A673 (cell line): ENCODE measurements around the gene COMTD1. TPM values are rescaled to one million over a fixed set of nuclear protein-coding genes. Genes with fewer than 3 reads are reported as not detected.
"Not testable (repeated sequence)": the region's sequence is repeated elsewhere in the genome, so short reads cannot be mapped to it uniquely, and the experiment has no call there.

ENCODE experiments used
- BruUV-seq: library from RNA; stranded (reverse); fragments of 400-500 nt; replicated peaks from 2 replicates; lab custom pipeline; 2021; lab: Mats Ljungman, UMichigan
- CTCF ChIA-PET: fragments of 300-600 bp; sonication (Branson Sonifier 250); formaldehyde crosslinking; loops from one replicate; lab custom pipeline; 2022; ENCODE audit warnings: antibody characterized with exemption; lab: Charles Lee
- POLR2A ChIA-PET: fragments of 300-600 bp; sonication (Branson Sonifier 250); formaldehyde crosslinking; loops from one replicate; lab custom pipeline; 2022; ENCODE audit warnings: antibody characterized with exemption; ENCODE audit not compliant: low non-redundant PET; lab: Charles Lee
- DNase-seq: peaks from one replicate; pipeline ENCODE4 v3.0.0-alpha.2; 2015; ENCODE audit warnings: low spot score
- H3K27ac ChIP-seq: fragments of 200-600 bp; sonication (generic); 2 replicates; pipeline ENCODE4 v1.5.1; 2016; ENCODE audit warnings: mixed run types, low read depth, mild to moderate bottlenecking, mixed read lengths, antibody characterized with exemption, low read length; ENCODE audit not compliant: poor library complexity, severe bottlenecking
- H3K27me3 ChIP-seq: fragments of 200-600 bp; sonication (generic); replicated peaks from 2 replicates; pipeline ENCODE4 v1.6.1; 2017; ENCODE audit warnings: mixed run types, low read depth, mild to moderate bottlenecking, mixed read lengths, antibody characterized with exemption, low read length; ENCODE audit not compliant: insufficient read depth, poor library complexity
- H3K36me3 ChIP-seq: fragments of 200-600 bp; sonication (generic); 2 replicates; pipeline ENCODE4 v1.6.1; 2016; ENCODE audit warnings: mixed run types, mild to moderate bottlenecking, mixed read lengths, antibody characterized with exemption, low read length; ENCODE audit not compliant: insufficient read depth, poor library complexity, severe bottlenecking
- H3K4me1 ChIP-seq: fragments of 200-600 bp; sonication (generic); 2 replicates; pipeline ENCODE4 v1.6.1; 2017; ENCODE audit warnings: mixed run types, mild to moderate bottlenecking, mixed read lengths, antibody characterized with exemption, low read length; ENCODE audit not compliant: insufficient read depth, poor library complexity, severe bottlenecking
- H3K4me3 ChIP-seq: fragments of 200-600 bp; sonication (generic); 2 replicates; pipeline ENCODE4 v1.5.1; 2016; ENCODE audit warnings: low read depth, mixed run types, mild to moderate bottlenecking, mixed read lengths, low read length; ENCODE audit not compliant: poor library complexity, severe bottlenecking
- H3K9me3 ChIP-seq: fragments of 200-600 bp; sonication (generic); 2 replicates; pipeline ENCODE4 v1.6.1; 2016; ENCODE audit warnings: mixed run types, low read depth, mild to moderate bottlenecking, mixed read lengths, antibody characterized with exemption, low read length; ENCODE audit not compliant: poor library complexity, severe bottlenecking
- EZH2 ChIP-seq: fragments of 200-600 bp; sonication (generic); IDR thresholded peaks from 2 replicates; pipeline ENCODE4 v1.6.1; 2017; ENCODE audit warnings: borderline replicate concordance, low read depth, mild to moderate bottlenecking, mixed read lengths, antibody characterized with exemption, low read length; ENCODE audit not compliant: poor library complexity, severe bottlenecking
- intact Hi-C: fragments of 100-400 bp; cut with micrococcal nuclease; formaldehyde crosslinking; loops from one replicate; pipeline ENCODE4 v1.10.0; 2022; ENCODE audit not compliant: unreplicated experiment
- total RNA-seq: library from RNA; stranded (reverse); gene quantifications from 2 replicates; pipeline ENCODE4 v1.2.3, GENCODE V29; 2021
- TF ChIP-seq, protein P1 (sequence below): fragments of 300-800, 200-600 bp; sonication (generic); conservative IDR thresholded peaks from 2 replicates; pipeline ENCODE4 v1.5.1; 2017; ENCODE audit warnings: low read depth, mild to moderate bottlenecking, antibody characterized with exemption, low read length, moderate library complexity, mixed read lengths

COMTD1 gene
- total RNA-seq, 1 experiment from 2014 or later: 3.4 TPM

DNA sequence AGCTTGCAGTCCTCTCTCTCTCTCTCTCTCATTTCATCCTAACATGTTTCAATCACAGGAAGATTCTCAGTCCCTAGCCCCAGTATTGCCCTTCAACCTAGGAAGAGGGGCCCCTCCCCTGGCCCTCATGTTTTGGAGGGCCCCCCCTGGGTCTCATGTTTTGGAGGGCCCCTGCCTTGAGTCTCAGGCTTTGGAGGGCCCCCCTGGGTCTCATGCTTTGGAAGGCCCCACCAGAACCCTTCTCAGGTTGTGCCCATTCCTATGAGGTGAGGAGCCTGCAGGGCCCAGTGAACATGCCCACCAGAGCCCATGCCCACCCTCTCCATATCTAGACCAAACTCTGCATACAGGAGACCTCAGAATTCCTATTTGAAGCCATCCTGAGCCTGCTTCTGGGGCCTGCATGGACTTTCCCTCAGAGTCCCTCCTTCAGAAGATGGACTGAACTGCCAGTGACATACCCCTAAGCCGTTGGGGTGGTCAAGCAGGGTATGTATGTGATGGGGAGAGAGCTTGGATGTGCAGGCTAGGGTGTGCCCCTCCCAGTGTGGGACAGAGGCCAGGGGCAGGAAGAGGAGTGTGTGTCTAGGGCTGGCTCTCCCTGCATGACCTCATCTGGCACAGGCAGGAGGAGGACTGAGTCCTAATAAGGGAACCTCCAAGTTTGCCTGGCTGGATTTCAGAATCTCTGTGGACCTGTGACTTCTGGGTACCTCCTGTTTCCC lies 33.3 kb downstream of the COMTD1 start:
- intact Hi-C loops: no loop called here
- no TSS peak for BruUV-seq
- no peaks in the 10 kb centered on the region for H3K27me3 ChIP-seq
- H3K4me3 ChIP-seq: no peak overlapping the region
- no peak for DNase-seq
- ChIA-PET POLR2A (no interaction called here), CTCF (interaction anchor here (0.9 kb wide), 1 partner anchor 33 kb away, joined by 3 read pairs; the partner anchor contains the start of gene COMTD1)
- no peak overlapping the region for H3K27ac ChIP-seq
- no peaks in the 10 kb centered on the region for H3K9me3 ChIP-seq
- no peaks in the 10 kb centered on the region for H3K4me1 ChIP-seq
- TF ChIP-seq EZH2: no peak
- TF ChIP-seq, protein P1, sequence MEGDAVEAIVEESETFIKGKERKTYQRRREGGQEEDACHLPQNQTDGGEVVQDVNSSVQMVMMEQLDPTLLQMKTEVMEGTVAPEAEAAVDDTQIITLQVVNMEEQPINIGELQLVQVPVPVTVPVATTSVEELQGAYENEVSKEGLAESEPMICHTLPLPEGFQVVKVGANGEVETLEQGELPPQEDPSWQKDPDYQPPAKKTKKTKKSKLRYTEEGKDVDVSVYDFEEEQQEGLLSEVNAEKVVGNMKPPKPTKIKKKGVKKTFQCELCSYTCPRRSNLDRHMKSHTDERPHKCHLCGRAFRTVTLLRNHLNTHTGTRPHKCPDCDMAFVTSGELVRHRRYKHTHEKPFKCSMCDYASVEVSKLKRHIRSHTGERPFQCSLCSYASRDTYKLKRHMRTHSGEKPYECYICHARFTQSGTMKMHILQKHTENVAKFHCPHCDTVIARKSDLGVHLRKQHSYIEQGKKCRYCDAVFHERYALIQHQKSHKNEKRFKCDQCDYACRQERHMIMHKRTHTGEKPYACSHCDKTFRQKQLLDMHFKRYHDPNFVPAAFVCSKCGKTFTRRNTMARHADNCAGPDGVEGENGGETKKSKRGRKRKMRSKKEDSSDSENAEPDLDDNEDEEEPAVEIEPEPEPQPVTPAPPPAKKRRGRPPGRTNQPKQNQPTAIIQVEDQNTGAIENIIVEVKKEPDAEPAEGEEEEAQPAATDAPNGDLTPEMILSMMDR: no peak
- H3K36me3 ChIP-seq: no peaks in the 10 kb centered on the region

DNA sequence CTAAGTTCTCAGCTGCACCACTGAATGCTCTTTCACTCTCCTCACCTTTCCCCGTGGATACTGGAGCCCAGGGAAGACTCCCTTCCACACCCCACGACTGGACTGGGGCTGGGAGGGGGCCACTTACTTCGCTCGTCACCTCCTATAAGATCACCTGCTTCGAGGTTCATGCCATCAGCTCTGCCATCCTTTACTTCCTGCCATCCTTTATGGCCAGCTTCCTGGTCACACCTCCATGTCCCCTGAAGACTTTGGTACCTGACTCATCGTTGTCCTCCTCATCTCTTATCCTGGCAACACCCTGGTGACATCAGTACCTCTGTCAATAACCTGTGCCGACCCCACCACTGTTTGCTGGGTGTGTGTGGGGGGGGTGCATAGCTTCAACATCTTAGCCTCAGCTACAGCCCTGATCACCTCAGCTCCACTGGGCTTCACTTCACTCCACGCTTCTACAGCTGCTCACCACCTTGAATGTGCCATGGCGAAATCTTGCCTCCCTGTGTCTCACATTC lies 33.9 kb downstream of the COMTD1 start:
- Histone ChIP-seq H3K9me3 (no peaks in the 10 kb centered on the region), H3K4me1 (no peaks in the 10 kb centered on the region), H3K4me3 (no peak overlapping the region), H3K27ac (no peak overlapping the region), H3K36me3 (no peaks in the 10 kb centered on the region), H3K27me3 (no peaks in the 10 kb centered on the region)
- CTCF ChIA-PET: interaction anchor here (0.9 kb wide), 1 partner anchor 34 kb away, joined by 3 read pairs; the partner anchor contains the start of gene COMTD1
- TF ChIP-seq, protein P1: no peak
- no peak for TF ChIP-seq EZH2
- POLR2A ChIA-PET: no interaction called here
- DNase-seq: no peak
- BruUV-seq: no TSS peak
- intact Hi-C loops: no loop called here

GRCh38 chr10:75199949-75200348 lies 35.8 kb downstream of the COMTD1 start:
- H3K4me3 ChIP-seq, H3K4me1 ChIP-seq, intact Hi-C loops, H3K27ac ChIP-seq, H3K9me3 ChIP-seq, BruUV-seq, H3K36me3 ChIP-seq, H3K27me3 ChIP-seq, DNase-seq, POLR2A ChIA-PET: not testable (repeated sequence)
- CTCF ChIA-PET: interaction anchor here (0.7 kb wide), 1 partner anchor 68 kb away, joined by 5 read pairs; no protein-coding TSS in a partner anchor

- BruUV-seq: no TSS peak
- DNase-seq: no peak
- no peak overlapping the region for H3K27ac ChIP-seq
These were observed 37.9 kb downstream of the COMTD1 start for GRCh38 chr10:75197906-75198305.

More at GRCh38 chr10:75197906-75198305, 37.9 kb downstream of the COMTD1 start:
- ChIA-PET CTCF (no interaction called here), POLR2A (no interaction called here)
- no peaks in the 10 kb centered on the region for H3K27me3 ChIP-seq
- no peak for TF ChIP-seq EZH2
- TF ChIP-seq, protein P1: no peak
- H3K4me1 ChIP-seq: no peaks in the 10 kb centered on the region
- intact Hi-C loops: no loop called here
- H3K36me3 ChIP-seq: no peaks in the 10 kb centered on the region
- no peaks in the 10 kb centered on the region for H3K9me3 ChIP-seq
- H3K4me3 ChIP-seq: no peak overlapping the region
